Transverse colon (tissue), 4 donors: ENCODE data around the gene NCOA3. TPM values are rescaled to one million over a fixed set of nuclear protein-coding genes. Genes with fewer than 3 reads are reported as not detected.

Experiments used
- DNase-seq: peaks from one replicate; pipeline ENCODE4 v3.0.0-alpha.2; 2019
- H3K27ac ChIP-seq, 4 donors: fragments of 200-600 bp; sonication (generic); 2 replicates each; pipeline ENCODE4 v1.5.1; 2016 to 2018; ENCODE audit warnings: inconsistent platforms in 4 of 4
- H3K27me3 ChIP-seq: fragments of 200-600 bp; sonication (generic); 2 replicates; pipeline ENCODE4 v1.5.1; 2017; ENCODE audit warnings: inconsistent platforms
- H3K36me3 ChIP-seq, 4 donors: fragments of 200-600 bp; sonication (generic); 2 replicates each; pipeline ENCODE4 v1.5.1; 2017 to 2019; ENCODE audit warnings: inconsistent platforms in 4 of 4
- H3K4me1 ChIP-seq, 4 donors: fragments of 200-600 bp; sonication (generic); 2 replicates each; pipeline ENCODE4 v1.5.1; 2017 to 2020; ENCODE audit warnings: inconsistent platforms in 4 of 4
- H3K4me3 ChIP-seq, 4 donors: fragments of 200-600 bp; sonication (generic); 1 replicate in 1 of 4; 2 replicates in 3 of 4; pipeline versions ENCODE4 v1.5.1 to v1.6.1; 2017 to 2019; ENCODE audit warnings: inconsistent platforms in 4 of 4
- H3K9me3 ChIP-seq, 2 donors: fragments of 200-600 bp; sonication (generic); 2 replicates each; pipeline ENCODE4 v1.5.1; 2017 to 2019; ENCODE audit warnings: inconsistent platforms in 2 of 2
- EP300 ChIP-seq: sonication (generic); formaldehyde crosslinking; IDR thresholded peaks from one replicate; pipeline ENCODE4 v1.6.1; 2017; ENCODE audit warnings: antibody characterized with exemption, low read depth
- POLR2A ChIP-seq: fragments of 450-650 bp; IDR thresholded peaks from one replicate; pipeline ENCODE4 v1.6.1; 2016; ENCODE audit warnings: antibody characterized with exemption, mild to moderate bottlenecking, moderate library complexity
- POLR2AphosphoS5 ChIP-seq, 3 donors: sonication (generic); formaldehyde crosslinking; IDR thresholded peaks; one replicate each; pipeline ENCODE4 v1.6.1; 2016; ENCODE audit warnings: antibody characterized with exemption in 3 of 3
- WGBS, 2 donors: methylation state at CpG; one replicate each; pipeline ENCODE4 v1.1.5; 2018; ENCODE audit warnings: low coverage in 1 of 2; 5-methylcytosine and 5-hydroxymethylcytosine counted together
- in situ Hi-C, 4 donors: fragments of 200-750 bp; cut with MboI; loops; one replicate each; pipeline versions ENCODE4 v1.15.0 to v1.15.1; 2017; ENCODE audit warnings: low sequenced_read_pairs in 3 of 4, low pct_ligation_motif_present in 1 of 4, low pct_unique_long_range_greater_than_20kb in 1 of 4
- intact Hi-C: fragments of 100-400 bp; cut with DNase I; formaldehyde crosslinking; loops from one replicate; pipeline ENCODE4 v1.15.1; 2023; ENCODE audit warnings: low total_unique reads
- small RNA-seq, 4 donors: library from RNA; depleted of rRNA; stranded (forward); fragments of <200 nt; gene quantifications; one replicate each; pipeline ENCODE3, GENCODE V24; 2016
- total RNA-seq, 4 donors: library from RNA; depleted of rRNA; stranded (reverse); fragments of >200 nt; gene quantifications; one replicate each; pipeline ENCODE4 v1.1.0, GENCODE V29; 2016
- TF ChIP-seq, protein P1 (sequence below), 5 experiments: fragments of 200-600 bp in 3 of 5; fragments of 450-650 bp in 2 of 5; sonication (generic) in 3 of 5; IDR thresholded peaks; 1 replicate in 2 of 5; 2 replicates in 3 of 5; pipeline ENCODE4 v1.5.1; 2016 to 2017; ENCODE audit warnings: antibody characterized with exemption in 5 of 5, inconsistent platforms in 3 of 5, mild to moderate bottlenecking in 2 of 5, moderate library complexity in 1 of 5

The NCOA3 gene
- total RNA-seq, 4 donors from 2014 or later: 9.2 to 39.1 (median 22.3) TPM

DNA sequence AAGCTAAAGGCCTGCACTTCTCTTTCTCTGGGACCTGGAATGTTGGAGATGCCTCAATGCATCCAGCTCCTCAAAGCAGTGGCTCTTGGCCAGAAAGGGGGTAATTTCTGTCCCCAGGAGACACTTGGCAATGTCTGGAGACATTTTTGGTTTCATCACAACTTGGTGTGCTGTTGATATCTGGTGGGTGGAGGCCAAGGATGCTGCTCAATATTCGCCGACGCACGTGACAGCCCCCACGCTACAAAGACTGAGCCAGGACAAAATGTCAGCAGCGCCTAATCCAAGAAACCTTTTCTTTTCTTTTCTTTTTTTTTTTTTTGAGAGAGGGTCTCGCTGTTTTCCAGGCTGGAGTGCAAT lies 203.8 kb downstream of the NCOA3 start:
- no peaks in the 10 kb centered on the region for H3K9me3 ChIP-seq
- WGBS, 2 donors: 72 to 85% methylated on average over 7 of the region's 7 CpGs
- in situ Hi-C loops: no loop called here

DNA sequence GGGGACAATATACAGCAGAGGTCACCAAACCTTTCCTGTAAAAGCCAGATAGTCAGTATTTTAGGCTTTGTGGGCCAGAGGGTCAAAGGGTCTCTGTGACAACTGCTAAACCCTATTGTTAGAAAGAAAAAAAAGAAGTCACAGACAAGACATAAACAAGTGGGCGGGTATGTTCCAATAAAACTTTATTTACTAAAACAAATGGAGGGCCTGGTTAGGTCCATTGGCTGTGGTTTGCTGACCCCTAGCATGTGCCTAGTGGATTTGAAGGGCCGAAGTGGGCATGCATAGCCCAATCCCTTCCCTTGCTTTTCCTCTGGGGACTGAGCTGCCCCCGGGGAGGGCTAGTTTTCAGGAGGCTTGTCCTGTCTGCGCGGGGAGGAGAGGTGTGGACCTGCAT lies 204.7 kb downstream of the NCOA3 start:
- DNase-seq: no peak
- H3K4me1 ChIP-seq: peaks cover 0 to 6% (median 0%) of the 10 kb centered on the region in 4 donors
- no peak overlapping the region for H3K4me3 ChIP-seq
- in situ Hi-C loops: no loop called here
- no peak overlapping the region for H3K27ac ChIP-seq
- 89 to 100% methylated on average over 1 to 5 of the region's 5 CpGs for WGBS, 2 donors
- no peaks in the 10 kb centered on the region for H3K27me3 ChIP-seq
- no peaks in the 10 kb centered on the region for H3K36me3 ChIP-seq
- intact Hi-C loops: no loop called here
- TF ChIP-seq EP300: no peak
- no peak for TF ChIP-seq POLR2A
- TF ChIP-seq, protein P1, sequence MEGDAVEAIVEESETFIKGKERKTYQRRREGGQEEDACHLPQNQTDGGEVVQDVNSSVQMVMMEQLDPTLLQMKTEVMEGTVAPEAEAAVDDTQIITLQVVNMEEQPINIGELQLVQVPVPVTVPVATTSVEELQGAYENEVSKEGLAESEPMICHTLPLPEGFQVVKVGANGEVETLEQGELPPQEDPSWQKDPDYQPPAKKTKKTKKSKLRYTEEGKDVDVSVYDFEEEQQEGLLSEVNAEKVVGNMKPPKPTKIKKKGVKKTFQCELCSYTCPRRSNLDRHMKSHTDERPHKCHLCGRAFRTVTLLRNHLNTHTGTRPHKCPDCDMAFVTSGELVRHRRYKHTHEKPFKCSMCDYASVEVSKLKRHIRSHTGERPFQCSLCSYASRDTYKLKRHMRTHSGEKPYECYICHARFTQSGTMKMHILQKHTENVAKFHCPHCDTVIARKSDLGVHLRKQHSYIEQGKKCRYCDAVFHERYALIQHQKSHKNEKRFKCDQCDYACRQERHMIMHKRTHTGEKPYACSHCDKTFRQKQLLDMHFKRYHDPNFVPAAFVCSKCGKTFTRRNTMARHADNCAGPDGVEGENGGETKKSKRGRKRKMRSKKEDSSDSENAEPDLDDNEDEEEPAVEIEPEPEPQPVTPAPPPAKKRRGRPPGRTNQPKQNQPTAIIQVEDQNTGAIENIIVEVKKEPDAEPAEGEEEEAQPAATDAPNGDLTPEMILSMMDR (IDR thresholded peaks at IDR 0.05): no peak
- no peak for TF ChIP-seq POLR2AphosphoS5 (IDR thresholded peaks at IDR 0.05)
- no peaks in the 10 kb centered on the region for H3K9me3 ChIP-seq

More for the DNA sequence above, 203.8 kb downstream of the NCOA3 start:
- peak overlapping the region in 1 of 4 donors; percentile 50 for H3K27ac ChIP-seq
- no peak overlapping the region for H3K4me3 ChIP-seq
- DNase-seq: no peak
- TF ChIP-seq POLR2AphosphoS5 (IDR thresholded peaks at IDR 0.05): no peak
- no peak for TF ChIP-seq EP300
- TF ChIP-seq, protein P1 (IDR thresholded peaks at IDR 0.05): no peak
- TF ChIP-seq POLR2A: no peak
- H3K36me3 ChIP-seq: no peaks in the 10 kb centered on the region
- peaks cover 0 to 6% (median 0%) of the 10 kb centered on the region in 4 donors for H3K4me1 ChIP-seq
- intact Hi-C loops: no loop called here
- H3K27me3 ChIP-seq: no peaks in the 10 kb centered on the region

Small RNA genes within 50 kb of the gene (small RNA-seq; reads per million reads assigned to genes)
- gene RNU6-497P (0 reads per million in 4 donors), gene RNU6-563P (0 reads per million in 4 donors)

Other genes starting within 250 kb of the NCOA3 start
- 10 to 100 TPM; 41.6 to 79.4 (median 60.7) TPM for gene ZMYND8, start 145.2 kb upstream of the NCOA3 start, total RNA-seq